WERI-Rb-1 (cell line): ENCODE data around the gene NCAN.

Source experiments
- DNase-seq: peaks from one replicate; pipeline ENCODE4 v3.0.0-alpha.2; 2020
- H3K27ac ChIP-seq: fragments of 250-450 bp; sonication (Bioruptor Pico); 2 replicates; pipeline ENCODE4 v1.5.1; 2020; ENCODE audit warnings: mild to moderate bottlenecking, moderate library complexity
- H3K27me3 ChIP-seq: fragments of 250-450 bp; sonication (Bioruptor Pico); 2 replicates; pipeline ENCODE4 v1.5.1; 2021; ENCODE audit warnings: mild to moderate bottlenecking, low read depth, moderate library complexity; ENCODE audit not compliant: insufficient read depth, severe bottlenecking
- H3K36me3 ChIP-seq: fragments of 250-450 bp; sonication (Bioruptor Pico); 2 replicates; pipeline ENCODE4 v1.5.1; 2020; ENCODE audit warnings: mild to moderate bottlenecking, moderate library complexity
- H3K4me3 ChIP-seq: 2 replicates; pipeline ENCODE4 v1.5.1; 2011; ENCODE audit warnings: low read depth, mild to moderate bottlenecking, control low read depth, low read length
- H3K9me3 ChIP-seq: fragments of 250-450 bp; sonication (Bioruptor Pico); 2 replicates; pipeline ENCODE4 v1.5.1; 2021; ENCODE audit warnings: mild to moderate bottlenecking, moderate library complexity; ENCODE audit not compliant: severe bottlenecking
- CTCF ChIP-seq: IDR thresholded peaks from 2 replicates; pipeline ENCODE4 v1.5.1; 2011; ENCODE audit warnings: low read depth, mild to moderate bottlenecking, control low read depth, inconsistent platforms, low read length

NCAN gene

DNA sequence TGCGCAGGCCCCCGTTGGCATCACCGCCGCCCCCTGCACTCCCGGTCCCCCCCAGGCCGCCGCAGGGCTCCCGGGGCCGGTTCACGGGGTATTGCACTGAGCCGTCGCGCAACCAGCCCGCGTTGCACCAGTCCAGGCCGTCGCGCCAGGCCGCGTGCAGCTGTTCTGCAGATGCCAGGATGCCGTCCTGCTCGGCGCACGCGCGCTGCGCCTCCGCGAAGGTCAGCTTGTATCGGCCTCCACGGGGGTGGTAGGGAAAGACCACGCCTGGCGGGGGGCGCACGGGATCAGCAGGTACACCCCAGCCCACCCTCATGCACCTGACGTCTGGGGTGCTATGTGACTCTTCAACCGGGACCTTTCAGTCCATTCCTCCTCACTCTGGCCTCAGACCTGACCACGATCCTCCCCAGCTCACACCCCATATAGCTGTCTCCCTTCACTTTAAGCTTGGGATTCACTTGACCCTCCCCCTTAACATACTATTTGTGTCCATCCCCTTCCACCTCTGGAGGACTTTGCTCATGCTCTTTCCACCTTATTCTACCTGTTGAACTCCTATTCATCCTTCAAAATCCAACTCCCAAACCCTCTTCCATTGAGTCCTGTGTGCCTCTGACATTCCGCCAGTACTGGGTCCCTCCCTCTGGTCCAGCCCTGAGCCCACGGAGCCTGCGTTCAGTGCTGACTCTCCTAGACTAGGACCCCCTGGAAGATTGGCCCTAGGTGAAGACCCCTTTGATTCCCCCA lies 47.0 kb downstream of the NCAN start:
- no peak for TF ChIP-seq CTCF

DNA sequence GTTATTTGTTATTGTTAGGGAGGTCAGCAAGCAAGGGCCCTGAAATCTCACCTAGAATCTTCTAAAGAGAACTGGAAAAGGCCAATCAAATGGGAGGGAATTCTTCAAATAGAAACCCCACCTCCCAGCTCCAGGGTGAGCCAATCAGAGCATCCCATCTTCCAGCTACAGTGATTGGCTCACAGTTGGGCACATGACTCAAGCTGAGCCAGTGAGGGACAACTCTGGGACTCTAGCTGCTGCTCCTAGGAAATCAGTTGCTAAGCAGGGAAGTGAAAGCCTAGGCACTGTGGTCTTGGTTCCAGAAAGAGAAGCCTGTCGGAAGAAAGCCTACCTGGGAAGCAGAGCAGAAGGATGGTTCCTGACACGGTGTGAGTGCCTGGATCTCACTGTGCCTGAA lies 48.0 kb downstream of the NCAN start:
- H3K27me3 ChIP-seq: peaks cover 10% of the 10 kb centered on the region
- H3K36me3 ChIP-seq: no peaks in the 10 kb centered on the region
- peaks cover 4% of the 10 kb centered on the region for H3K9me3 ChIP-seq
- TF ChIP-seq CTCF: no peak
- H3K4me3 ChIP-seq: no peak overlapping the region
- peak; percentile 54 for DNase-seq
- no peak overlapping the region for H3K27ac ChIP-seq

More for the DNA sequence above, 47.0 kb downstream of the NCAN start:
- H3K36me3 ChIP-seq: no peaks in the 10 kb centered on the region
- H3K4me3 ChIP-seq: no peak overlapping the region
- H3K27me3 ChIP-seq: peaks cover 10% of the 10 kb centered on the region
- no peak for DNase-seq
- H3K27ac ChIP-seq: no peak overlapping the region
- peaks cover 4% of the 10 kb centered on the region for H3K9me3 ChIP-seq

GRCh38 chr19:19260417-19261214 lies 48.9 kb downstream of the NCAN start:
- TF ChIP-seq CTCF: no peak
- Histone ChIP-seq H3K4me3 (no peak overlapping the region), H3K9me3 (peaks cover 4% of the 10 kb centered on the region)

DNA sequence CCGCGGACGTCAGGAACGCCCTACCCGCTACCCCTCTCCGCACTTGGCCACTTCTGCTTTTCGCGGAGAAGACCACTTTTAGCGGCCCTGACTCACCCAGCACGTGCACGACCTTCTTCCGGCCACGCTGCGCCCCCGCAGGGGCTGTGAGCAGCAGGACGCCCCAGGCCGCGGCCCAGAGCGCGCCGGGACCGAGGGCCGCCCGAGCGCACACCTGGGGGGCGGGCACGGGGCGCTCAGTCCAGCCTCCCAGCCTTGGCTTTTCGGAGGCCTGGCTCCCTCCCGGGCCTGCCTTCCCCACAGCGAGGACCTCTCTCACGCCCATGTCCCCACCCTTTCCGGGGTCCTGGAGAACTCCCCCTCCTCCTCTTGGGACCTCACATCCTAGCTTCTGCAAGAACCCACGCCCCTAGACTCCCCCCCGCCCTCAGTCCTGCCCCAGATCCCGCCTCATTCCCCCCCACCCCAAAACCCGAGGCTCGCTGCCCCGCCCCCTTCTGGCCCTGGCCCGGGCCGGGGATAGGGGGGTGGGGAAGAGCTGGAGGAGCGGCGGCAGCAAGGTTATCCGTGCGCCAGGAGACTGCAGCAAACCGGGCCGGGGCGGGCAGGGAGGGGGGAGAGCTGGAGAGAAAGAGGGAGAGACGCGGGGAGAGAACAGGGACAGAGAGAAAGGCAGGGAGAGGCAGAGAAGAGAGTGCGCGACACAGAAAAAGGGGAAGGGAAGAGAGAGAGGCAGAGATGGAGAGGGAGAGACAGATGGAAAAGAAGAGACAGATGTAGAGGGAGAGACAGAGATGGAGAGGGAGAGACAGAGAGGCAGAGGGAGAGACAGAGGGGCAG lies 49.8 kb downstream of the NCAN start:
- Histone ChIP-seq H3K4me3 (no peak overlapping the region), H3K36me3 (no peaks in the 10 kb centered on the region), H3K27me3 (peaks cover 10% of the 10 kb centered on the region), H3K9me3 (peaks cover 4% of the 10 kb centered on the region), H3K27ac (no peak overlapping the region)
- no peak for DNase-seq
- no peak for TF ChIP-seq CTCF

More at GRCh38 chr19:19260417-19261214, 48.9 kb downstream of the NCAN start:
- H3K27me3 ChIP-seq: peaks cover 10% of the 10 kb centered on the region
- DNase-seq: no peak
- no peaks in the 10 kb centered on the region for H3K36me3 ChIP-seq
- no peak overlapping the region for H3K27ac ChIP-seq

DNA sequence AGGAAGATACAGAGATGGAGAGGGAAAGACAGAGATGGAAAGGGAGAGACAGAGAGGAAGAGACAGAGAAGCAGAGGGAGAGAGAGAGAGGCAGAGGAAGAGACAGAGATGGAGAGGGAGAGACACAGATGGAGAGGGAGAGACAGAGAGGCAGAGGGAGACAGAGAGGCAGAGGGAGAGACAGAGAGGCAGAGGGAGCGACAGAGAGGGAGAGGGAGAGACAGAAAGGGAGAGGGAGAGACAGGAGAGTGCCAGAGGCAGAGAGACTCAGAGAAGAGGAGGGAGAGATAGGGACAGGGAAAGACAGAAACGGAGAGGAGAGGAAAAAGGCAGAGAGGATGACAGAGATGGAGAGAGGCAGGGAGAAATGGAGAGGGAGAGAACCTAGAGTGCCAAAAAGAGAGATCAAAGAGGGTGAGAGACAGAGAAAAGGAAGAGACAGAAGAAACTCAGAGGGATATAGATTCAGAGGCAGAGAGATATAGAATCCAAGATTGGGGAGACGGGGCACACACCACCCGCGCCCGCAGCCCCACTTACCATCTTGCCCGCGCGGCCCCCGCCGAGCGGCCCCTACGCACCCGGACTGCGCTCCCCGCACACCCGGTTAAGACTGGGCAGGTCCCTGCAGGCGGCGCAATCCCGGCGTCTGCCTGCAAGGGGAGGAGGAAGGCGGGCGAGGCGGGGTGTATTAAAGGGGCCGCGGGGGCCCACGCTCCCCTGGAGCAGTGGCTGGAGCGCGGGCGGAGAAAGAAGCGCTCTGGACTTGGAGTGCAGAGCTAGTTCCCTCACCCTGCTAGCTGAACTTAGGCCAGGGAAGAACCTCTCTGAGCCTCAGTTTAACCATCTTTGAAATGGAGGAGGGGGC lies 50.7 kb downstream of the NCAN start:
- H3K36me3 ChIP-seq: no peaks in the 10 kb centered on the region
- H3K9me3 ChIP-seq: peaks cover 4% of the 10 kb centered on the region
- no peak overlapping the region for H3K27ac ChIP-seq
- no peak overlapping the region for H3K4me3 ChIP-seq
- TF ChIP-seq CTCF: no peak
- peaks cover 10% of the 10 kb centered on the region for H3K27me3 ChIP-seq
- DNase-seq: no peak
